NCI-H510A (cell line): ENCODE measurements around the gene FIZ1.

Source experiments
- DNase-seq: peaks from one replicate; lab custom pipeline; 2025; lab: John Stamatoyannopoulos, UW

FIZ1 gene

DNA sequence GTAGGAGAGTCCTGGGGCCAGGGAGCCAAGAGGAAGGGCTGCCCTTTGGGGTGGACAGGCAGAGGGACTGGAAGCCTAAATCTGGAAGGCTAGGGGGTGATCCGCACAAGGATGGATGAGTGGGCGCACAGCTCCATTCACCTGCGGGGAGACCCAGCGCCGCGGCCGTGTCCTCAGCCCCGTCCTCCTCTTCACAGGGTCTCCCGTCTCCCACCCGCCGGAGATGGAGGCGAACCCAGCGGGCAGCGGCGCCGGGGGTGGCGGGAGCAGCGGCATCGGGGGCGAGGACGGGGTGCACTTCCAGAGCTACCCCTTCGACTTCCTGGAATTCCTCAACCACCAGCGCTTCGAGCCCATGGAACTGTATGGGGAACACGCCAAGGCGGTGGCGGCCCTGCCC, 14.1 kb upstream of the FIZ1 start:
- DNase-seq: no peak

DNA sequence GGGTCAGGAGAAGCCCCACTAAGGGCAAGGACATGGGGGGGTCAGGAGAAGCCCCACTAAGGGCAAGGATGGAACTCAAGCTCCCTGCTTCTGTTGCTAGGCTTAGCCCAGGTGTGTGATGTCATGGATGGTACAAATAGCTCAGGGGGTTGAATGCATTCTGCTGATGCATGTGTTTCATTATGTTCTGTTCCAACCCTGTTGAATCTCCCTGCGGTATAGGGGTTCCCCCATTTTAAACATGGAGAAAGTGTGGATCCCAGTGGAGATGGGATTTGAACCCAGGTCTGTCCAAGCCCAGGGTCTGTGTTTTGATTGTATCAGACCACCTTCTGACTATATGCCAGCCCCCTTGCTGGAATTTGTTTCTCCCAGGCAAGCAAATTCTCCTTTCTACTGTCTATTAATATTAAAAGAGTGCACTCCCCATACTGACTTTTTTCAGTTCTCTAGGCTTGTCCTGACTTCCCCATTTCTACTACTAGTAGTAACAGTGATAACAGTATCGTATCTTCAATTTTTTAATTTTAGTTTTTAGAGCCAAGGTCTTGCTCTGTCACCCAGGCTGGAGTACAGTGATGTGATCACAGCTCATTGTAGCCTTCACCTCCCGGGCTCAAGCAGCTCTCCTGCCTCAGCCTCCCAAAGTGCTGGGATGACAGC, 12.8 kb upstream of the FIZ1 start:
- DNase-seq: no peak

DNA sequence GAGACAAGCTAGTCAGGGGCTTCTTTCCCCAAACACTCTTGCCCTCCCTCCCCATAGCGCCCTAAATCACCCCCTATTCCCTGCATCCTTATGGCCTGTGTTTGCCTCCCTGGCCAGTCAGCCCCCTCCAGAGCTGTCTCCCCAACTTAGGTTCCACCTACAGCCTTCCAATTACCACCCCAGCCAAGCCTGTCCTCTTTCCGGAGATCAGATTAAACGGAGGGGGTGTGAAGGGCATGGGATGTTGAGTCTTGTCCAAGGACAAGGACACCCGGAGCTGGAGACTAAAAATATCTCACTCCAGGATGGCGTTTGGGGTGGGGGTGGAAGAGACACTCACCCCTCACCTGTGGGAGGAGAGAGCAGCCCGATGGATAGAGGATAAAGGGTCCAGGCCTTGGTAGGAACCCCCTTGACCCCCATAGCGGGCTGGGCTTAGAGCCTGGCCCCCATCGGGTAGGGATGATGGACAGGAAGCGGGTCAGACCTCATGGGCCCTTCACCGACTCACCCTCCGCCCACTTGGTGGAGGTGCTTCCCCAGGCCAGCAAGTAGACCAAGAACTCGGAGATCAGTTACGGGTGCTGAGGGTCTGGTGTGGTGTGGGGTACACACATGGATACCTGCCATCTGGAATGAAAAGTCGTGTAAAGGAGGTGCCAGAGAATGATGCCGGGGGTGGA, 12.1 kb upstream of the FIZ1 start:
- DNase-seq: no peak

DNA sequence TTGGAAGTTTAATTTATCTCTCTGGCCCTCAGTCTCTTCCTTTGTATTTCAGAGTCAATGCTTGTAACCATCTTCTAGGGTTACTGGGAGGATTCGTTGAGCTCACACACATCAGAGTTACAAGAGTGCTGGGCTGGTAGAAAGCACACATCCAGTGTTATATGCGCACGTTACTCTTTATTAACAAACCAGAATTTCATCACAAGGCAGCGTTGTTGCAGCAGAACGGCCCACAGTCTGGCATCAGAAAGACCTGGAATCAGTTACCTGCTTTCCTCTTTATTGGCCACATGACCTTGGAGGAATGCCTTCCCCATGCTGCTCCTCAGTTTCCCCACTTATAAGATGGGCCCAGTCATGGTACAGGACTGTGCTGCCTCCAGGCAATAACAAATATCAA, 10.0 kb upstream of the FIZ1 start:
- DNase-seq: no peak

DNA sequence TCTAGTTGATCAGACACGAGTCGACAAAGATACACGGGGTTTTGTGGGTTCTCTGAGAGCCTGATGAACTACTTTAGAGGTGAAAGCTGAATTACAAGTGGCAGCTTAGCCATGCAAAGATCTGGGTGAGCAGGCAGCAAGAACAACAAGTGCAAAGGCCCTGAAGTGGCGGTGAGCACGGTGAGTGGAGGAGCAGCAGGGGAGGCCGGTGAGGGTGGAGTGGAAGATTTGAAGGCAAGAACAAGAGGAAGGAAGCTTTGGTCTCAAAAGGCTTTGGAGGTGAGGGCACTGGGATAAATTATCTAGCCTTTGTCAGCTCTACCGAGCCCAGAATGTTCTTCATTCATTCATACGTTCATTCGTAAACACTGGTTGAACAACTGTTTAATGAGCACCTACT, 7.5 kb upstream of the FIZ1 start:
- DNase-seq: no peak

DNA sequence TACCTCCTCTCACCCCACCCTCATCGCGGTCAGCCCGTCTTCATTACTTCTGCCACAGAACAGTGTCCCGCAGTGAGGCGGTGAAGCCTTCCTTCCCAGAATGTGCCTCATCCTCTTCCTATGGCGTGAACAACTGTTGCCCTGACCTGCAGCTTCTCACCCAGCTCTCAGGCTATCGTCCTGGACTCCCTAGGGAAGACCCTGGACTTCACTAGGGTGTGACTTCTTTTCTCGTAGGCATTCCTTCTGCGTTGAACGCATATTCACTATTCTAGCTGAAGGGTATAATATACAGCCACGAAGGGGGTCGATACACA, 7.1 kb upstream of the FIZ1 start:
- DNase-seq: no peak

DNA sequence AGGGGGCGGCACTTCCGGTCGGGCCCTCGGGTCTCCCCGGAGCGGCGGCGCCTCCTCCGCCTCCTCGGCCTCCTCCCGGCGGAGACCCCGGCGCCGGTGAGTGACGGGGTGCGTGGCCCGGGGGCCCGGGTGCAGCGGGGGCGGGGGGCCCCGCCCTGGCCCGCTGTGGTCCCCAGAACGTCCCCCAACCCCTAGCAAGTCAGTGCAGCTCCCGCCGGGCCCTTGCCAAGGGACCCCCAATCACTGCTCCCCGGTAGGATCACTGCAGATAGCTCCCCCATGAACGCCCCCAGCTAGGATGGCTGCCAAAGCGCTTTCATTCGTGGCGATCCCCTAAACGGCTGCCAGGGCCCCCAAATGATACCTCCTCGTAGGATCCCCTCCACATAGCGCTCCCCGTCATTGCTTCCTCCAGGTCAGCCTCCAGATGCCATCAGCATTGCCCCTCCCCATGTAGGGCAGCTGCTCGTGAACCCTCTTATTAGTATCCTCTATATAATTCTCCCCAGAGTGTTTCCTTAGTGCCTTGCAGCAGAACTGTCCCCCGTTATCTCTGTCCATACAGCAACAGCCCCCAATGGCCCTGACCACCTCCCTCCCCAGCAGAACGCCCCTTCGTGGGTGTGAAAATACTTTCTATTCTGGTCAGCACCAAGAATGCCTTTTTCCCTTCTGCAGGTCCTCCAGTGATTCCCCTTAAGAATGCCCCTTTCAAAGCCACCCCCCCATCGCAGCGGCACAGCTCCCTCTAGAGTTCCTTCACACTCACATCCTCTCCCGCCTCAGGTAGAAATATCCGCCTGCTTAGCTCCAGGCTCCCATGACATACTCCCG, 6.5 kb upstream of the FIZ1 start, which contains the start of gene ZNF865:
Gene ZNF865, plus strand, starts transcription at position 11 of the 834 bp plus-strand sequence. CDS start 7,972 bp downstream, outside the sequence.
- peak; percentile 59 for DNase-seq

DNA sequence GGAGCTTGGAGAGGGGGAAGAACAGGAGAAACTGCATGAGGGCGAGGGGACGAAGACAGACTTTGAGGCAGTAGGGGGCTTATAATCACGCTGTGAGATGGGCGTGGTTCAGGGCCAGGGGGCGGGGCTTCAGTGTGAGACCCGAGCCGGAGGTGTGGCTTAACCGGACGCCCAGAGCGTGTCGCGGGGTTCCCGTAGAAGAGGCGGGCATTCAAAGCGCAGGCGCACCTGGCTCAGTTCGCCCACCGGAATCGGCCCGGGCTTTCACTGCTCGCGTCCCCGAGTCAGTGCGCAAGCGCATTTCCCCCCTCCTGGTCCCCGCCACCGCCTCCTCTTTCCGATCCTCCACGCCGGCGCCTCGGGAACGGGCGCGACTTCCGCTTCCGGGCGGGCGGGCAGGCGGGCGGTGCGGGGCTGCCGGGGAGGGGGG, 5.9 kb upstream of the FIZ1 start:
- peak; percentile 95 for DNase-seq

DNA sequence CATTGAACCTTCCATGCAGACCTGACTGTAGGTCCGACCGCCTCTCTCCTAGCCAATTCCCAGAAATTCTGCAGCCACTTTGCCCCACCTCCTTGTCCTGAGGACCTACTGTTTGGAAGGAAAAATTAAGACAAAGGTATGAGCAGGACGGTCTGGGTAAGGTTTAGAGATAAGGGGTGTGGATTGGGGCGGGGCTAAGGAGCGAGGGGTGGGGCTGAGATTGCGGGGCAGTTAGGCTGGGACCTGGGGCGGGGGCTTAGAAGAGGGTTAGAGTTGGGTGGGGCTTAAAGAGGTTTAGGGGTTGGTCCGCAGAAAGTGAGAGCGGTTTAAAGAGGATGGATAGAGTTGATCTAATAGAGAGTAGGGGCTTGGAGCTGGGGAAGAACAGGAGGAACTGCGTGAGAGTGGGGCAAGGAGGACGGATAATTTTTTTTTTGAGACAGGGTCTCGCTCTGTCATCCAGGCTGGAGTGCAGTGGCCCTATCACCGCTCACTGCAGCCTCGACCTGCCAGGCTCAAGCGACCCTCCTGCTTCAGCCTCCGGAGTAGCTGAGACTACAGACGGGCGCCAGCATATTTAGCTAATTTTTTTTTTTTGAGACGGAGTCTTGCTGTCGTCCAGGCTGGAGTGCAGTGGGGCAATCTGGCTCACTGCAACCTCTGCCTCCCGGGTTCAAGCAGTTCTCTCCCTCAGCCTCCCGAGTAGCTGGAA, 4.4 kb upstream of the FIZ1 start:
- DNase-seq: no peak

DNA sequence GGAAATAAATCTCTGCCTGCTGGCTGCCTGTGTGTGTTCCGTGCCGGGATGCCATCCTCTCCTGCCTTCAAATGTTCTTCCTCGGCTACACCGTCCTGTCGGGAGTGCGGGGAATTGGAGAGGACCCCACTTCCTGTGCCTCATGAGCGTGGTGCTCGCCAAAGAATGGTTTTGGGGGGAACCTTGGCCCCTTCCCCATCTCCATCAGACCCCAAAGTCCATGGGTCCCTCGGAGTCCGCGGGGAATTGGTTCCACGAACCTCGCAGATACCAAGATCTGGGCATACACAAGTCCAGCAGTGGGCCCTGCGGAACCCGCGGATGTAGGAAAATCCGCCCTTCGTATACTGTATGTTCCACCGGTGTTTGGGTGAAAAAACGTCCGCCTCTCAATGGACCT, 3.8 kb upstream of the FIZ1 start:
- no peak for DNase-seq

DNA sequence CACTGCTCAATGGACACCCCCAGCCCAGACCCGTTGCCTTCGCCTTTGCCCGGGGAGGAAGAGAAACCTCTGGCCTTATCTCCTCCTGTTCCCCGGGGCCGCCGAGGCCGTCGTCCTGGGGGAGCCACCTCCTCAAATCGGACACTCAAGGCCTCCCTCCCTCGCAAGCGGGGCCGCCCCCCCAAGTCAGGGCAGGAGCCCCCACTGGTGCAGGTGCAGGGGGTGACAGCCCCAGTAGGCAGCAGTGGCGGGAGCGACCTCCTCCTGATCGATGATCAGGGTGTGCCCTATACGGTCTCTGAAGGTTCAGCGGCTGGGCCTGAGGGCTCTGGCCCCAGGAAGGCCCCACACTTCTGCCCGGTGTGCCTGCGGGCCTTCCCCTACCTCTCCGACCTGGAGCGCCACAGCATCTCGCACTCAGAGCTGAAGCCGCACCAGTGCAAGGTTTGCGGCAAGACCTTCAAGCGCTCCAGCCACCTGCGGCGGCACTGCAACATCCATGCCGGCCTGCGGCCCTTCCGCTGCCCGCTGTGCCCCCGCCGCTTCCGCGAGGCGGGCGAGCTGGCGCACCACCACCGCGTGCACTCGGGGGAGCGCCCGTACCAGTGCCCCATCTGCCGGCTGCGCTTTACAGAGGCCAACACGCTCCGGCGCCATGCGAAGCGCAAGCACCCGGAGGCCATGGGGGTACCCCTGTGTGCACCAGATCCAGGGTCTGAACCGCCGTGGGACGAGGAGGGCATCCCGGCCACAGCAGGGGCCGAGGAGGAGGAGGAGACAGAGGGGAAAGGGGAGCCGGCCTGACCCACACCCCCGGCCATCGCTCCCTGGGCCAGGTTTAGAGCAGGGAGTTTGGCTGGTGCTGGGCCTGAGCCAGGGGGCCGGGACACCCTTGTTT, 3.0 kb upstream of the FIZ1 start:
- DNase-seq: no peak

DNA sequence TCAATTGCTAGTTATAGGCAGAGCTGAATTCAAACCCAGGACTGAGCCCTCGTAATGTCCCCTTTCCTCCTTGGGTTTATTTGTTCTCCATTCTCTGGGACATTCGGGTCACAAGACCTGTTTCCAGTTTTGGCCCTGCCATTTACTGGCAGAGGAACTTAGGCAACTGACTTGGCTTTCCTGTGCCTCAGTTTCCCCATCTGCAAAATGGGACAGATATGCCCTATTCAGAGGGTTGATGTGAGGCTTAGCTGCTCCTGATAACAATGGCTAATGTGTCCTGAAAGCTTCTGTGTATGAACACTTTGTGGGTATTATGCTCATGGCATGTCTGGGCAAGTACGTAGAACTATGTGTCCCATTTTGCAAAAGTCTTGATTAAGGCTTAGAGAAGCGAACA, 1.8 kb upstream of the FIZ1 start:
- DNase-seq: no peak

DNA sequence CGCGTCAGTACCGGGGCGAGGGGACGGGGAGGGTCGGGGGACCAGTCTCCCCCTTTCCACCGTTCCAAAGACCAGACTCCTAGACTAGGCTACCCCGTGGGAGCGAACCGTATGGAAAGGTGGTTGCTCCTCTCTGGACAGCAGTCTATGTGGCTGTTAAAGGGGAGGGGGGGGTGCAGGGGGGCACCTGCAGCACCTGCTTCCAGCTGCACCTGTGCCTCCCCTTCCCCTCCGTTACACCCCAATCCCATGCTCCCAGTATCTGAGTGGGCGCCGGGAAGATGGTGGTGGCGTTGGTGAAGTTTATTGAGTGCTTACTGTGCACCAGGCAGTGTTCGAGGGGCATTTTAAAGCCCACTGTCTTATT, 1.3 kb upstream of the FIZ1 start:
- DNase-seq: no peak

DNA sequence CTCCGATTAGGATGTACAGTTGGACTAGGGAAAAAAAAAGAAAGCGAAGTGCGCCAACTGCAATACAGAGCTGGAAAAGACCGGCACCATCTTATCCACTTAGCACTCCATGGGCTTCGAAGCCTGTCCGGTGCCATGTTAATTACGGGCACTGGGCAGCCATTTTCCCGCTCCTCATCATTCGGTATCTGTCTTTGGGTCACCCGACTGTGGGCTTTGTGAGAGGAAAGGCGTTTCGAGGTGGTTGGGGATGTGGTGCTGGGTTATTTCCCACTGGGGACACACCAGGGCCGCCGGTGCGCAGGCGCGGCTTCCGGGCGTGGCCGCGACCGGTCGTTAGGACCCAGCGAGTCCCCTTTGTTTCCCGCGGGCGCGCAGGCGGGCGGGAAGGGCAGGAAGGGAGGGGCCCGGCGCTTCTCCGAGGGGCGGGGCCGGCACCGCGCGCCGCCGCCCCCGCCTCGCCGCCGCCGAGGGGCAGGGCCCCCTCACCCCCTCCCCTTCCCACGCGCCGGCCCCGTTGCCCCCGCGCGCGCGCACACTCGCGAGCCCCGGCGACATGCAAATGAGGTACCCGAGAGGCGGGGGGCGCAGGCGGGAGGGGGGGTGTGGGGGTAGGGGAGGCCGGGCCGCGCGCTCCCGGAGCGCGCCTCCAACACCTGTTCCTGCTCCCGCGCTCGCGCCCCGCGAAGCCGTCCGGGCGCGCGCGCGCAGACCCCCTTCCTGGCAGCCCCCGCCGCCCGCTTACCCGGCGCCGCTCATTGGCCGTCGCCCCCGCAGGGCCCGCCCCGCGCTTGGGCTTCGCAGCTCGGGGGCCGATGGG, 735 bp upstream of the FIZ1 start, which contains the start of gene ZNF524:
Gene ZNF524, plus strand, starts transcription at position 447 of the 820 bp plus-strand sequence. CDS start 1,825 bp downstream, outside the sequence.
- peak; percentile 87 for DNase-seq

DNA sequence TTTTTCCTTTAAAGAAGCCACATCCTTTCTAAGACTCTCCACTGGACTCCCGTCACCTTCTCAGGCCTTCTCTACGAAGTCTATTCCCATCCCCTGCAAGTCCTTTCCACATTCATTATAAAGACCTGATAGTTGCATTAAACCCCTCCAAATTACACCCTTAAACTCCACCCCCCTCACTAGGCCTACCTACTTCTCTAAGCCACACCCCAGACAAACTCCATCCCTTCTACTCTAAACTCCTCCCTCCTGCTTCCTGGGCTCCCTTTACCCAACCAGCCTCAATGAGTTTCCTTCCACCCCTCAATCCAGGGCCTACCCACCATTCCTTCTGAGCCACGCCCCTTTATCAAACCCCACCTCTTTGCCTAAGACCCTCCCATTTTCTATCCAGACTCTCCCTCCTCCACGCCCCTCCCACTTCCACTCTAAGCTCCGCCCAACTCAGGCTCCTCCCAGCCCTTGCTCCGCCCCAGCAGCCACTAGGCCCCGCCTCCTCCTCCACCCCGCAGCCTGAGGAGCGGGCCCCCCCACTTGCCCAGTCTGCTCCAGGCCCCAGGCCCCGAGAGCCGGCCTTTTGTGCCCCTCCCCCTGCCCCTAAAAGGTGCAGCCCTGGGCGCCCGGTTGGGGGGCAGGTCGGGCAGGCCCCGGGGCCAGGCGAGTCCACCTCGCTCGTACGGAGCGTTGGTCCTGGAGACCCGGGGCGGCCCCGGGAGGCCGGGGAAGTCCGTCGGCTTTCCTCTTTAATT, 424 bp downstream of the FIZ1 start:
- peak; percentile 66 for DNase-seq

DNA sequence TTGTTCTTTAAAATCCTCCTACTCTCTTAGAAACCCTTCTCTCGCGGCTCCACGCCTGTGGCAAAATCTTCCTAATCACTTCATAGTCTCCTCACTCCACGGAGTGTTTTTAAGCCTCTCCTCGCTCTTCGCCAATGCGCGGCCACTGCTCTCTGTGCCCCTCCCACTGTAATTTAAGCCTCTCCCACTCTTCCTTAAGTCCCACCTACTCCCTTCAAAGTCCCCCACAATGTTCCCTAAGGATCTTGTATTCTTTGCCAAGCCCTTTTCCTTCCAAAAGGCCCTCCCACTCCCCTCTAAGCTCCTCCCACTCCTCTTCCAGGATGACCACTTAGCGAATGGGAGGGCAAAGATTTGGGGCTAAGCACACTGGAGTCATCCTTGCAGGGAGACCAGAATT, 1.3 kb downstream of the FIZ1 start:
- no peak for DNase-seq

DNA sequence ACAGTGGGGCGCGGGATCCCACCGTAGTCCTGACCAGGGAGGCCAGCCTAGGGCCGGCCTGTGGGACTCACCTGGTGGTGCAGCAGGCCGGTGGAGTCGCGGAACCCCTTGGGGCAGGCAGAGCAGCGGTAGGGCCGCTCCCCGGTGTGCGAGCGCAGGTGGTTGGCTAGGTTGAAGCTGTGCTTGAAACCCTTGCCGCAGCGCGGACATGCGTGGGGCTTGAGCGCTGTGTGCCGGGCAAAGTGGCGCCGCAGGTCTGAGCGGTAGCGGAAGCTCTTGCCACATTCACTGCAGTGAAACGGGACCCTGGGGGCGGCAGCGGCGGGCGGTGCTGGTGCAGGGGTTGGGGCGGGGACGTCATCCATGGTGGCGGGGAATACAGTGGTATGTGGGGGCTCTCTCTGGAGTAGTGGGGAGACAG, 1.8 kb downstream of the FIZ1 start:
- no peak for DNase-seq

DNA sequence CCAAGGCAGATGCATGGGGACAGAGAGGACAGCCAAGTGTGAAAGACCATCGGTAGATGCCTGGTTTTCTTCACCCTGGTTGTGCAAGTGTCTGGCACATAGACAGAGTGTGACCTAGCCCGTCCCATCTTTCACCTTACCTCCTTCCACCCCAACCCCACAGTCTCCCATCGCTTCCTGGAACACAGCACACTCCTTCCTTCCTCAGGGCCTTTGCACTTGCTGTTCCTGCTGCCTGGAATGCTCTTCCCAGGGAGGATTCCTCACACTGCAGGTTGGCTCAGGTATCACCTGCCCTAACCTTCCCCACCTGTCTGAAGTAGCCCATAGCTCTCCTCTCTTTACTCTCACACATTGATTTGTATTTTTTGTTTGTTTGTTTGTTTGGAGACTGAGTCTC, 3.0 kb downstream of the FIZ1 start:
- no peak for DNase-seq

DNA sequence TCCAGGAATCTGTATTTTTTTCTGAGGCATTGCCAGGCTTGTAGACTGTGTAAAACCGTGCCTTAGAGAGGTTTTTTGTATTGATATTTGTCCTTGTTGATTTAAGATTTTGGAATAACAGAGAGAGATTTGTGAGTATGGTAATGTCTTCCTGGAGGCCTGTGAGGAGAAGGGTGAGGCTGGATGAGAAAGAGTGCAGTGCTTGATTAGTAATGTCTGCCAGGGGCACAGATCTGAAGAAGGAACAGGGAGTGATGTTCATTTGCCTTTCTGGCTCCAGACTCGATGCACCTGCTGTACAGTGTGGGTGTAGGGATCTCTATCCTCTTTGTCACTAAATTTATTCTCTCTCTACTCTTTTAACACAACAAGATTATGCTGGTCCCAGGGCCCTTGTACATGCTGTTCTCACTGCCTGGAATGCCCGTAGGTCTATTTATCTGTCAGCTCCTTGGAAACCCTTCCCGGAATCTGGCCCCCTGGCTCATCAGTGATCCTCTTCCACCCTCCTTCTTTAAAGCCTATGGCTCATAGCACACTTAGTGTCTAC, 4.2 kb downstream of the FIZ1 start:
- no peak for DNase-seq
